ENCODE results near the gene SHISA5.

The SHISA5 gene

GRCh38 chr3:48432411-48433371 lies 71.3 kb downstream of the SHISA5 start:
- no peak for TF ChIP-seq CTCF (conservative IDR thresholded peaks at IDR 0.05; ENCODE audit: control insufficient read depth, insufficient read depth, low read depth, low read length)
- DNase-seq (ENCODE audit: low read depth) = no peak
- H3K4me3 ChIP-seq (ENCODE audit: control insufficient read depth, low read depth, low read length) = no peak overlapping the region

- TF ChIP-seq CTCF (conservative IDR thresholded peaks at IDR 0.05; ENCODE audit: control insufficient read depth, insufficient read depth, low read depth, low read length) = no peak
- no peak for DNase-seq (ENCODE audit: low read depth)
- no peak overlapping the region for H3K4me3 ChIP-seq (ENCODE audit: control insufficient read depth, low read depth, low read length)
Measured at GRCh38 chr3:48431224-48432029, 72.5 kb downstream of the SHISA5 start.

GRCh38 chr3:48430708-48431101 lies 73.3 kb downstream of the SHISA5 start:
- TF ChIP-seq CTCF (conservative IDR thresholded peaks at IDR 0.05; ENCODE audit: control insufficient read depth, insufficient read depth, low read depth, low read length) = no peak
- no peak overlapping the region for H3K4me3 ChIP-seq (ENCODE audit: control insufficient read depth, low read depth, low read length)
- no peak for DNase-seq (ENCODE audit: low read depth)

GRCh38 chr3:48429960-48430707 lies 73.8 kb downstream of the SHISA5 start, which contains the start of gene PLXNB1:
TSS of gene PLXNB1 (minus strand) at chr3:48430086. CDS start at chr3:48424611, 5,475 bp downstream.
- TF ChIP-seq CTCF (conservative IDR thresholded peaks at IDR 0.05; ENCODE audit: control insufficient read depth, insufficient read depth, low read depth, low read length) = no peak
- peak within 1 kb of the TSS; percentile 61 for H3K4me3 ChIP-seq (ENCODE audit: control insufficient read depth, low read depth, low read length)
- peak; percentile 62 for DNase-seq (ENCODE audit: low read depth)

- DNase-seq (ENCODE audit: low read depth) = no peak
- no peak for TF ChIP-seq CTCF (conservative IDR thresholded peaks at IDR 0.05; ENCODE audit: control insufficient read depth, insufficient read depth, low read depth, low read length)
- H3K4me3 ChIP-seq (ENCODE audit: control insufficient read depth, low read depth, low read length) = peak overlapping the region; percentile 61
Measured at GRCh38 chr3:48429317-48429959, 74.5 kb downstream of the SHISA5 start.

Measured in fibroblast of mammary gland (primary cell).